Cardiac septum (tissue), 1 donor: Measurements from ENCODE around the gene IFNG-AS1. TPM values are rescaled to one million over a fixed set of nuclear protein-coding genes. Genes with fewer than 3 reads are reported as not detected.

ENCODE experiments used
- DNase-seq: peaks from one replicate; pipeline ENCODE4 v3.0.0-alpha.2; 2020; ENCODE audit warnings: low spot score
- intact Hi-C: fragments of 100-400 bp; cut with DNase I; formaldehyde crosslinking; loops from one replicate; pipeline ENCODE4 v1.14.0; 2022
- long read RNA-seq: library from polyadenylated mRNA; unstranded; transcript quantifications from one replicate; pipeline ENCODE4 v2.0.0, GENCODE V29; 2021
- total RNA-seq: library from RNA; stranded (reverse); fragmentation: NEBNext Ultra II Directional; extraction: Animal tissue kit (Norgen Biotek cat#: 25700); gene quantifications from one replicate; pipeline ENCODE4 v1.2.1, GENCODE V29; 2021
- donor health status: DM: no; HTN: no; CAD: no.

Gene IFNG-AS1
- total RNA-seq: 0.19 TPM
- long read RNA-seq, partial matches to known transcripts: 0 of 1 reads
- long read RNA-seq, other reads (novel, unspliced or antisense): 1 of 1 reads

- DNase-seq: no peak
- intact Hi-C loops: no loop called here
Observed at GRCh38 chr12:67989184-67989920, at the start of gene IFNG-AS1. Gene IFNG-AS1, plus strand, starts transcription at chr12:67989447.

GRCh38 chr12:67939611-67940010 lies 49.6 kb upstream of the IFNG-AS1 start:
- no peak for DNase-seq
- intact Hi-C loops: loop anchor here (5.0 to 10.0 kb wide), 2 partner anchors 507 to 585 kb away; no protein-coding TSS in a partner anchor

- no peak for DNase-seq
- intact Hi-C loops: loop anchor here (5.0 to 10.0 kb wide), 2 partner anchors 509 to 586 kb away; no protein-coding TSS in a partner anchor
Observed at GRCh38 chr12:67940780-67941243, 48.4 kb upstream of the IFNG-AS1 start.

GRCh38 chr12:67942724-67943123 lies 46.5 kb upstream of the IFNG-AS1 start:
- intact Hi-C loops: loop anchor here (2.0 to 10.0 kb wide), 3 partner anchors 292 to 588 kb away; no protein-coding TSS in a partner anchor
- no peak for DNase-seq

GRCh38 chr12:67943141-67943892 lies 45.9 kb upstream of the IFNG-AS1 start:
- intact Hi-C loops: loop anchor here (2.0 to 10.0 kb wide), 3 partner anchors 293 to 589 kb away; no protein-coding TSS in a partner anchor
- DNase-seq: no peak

DNA sequence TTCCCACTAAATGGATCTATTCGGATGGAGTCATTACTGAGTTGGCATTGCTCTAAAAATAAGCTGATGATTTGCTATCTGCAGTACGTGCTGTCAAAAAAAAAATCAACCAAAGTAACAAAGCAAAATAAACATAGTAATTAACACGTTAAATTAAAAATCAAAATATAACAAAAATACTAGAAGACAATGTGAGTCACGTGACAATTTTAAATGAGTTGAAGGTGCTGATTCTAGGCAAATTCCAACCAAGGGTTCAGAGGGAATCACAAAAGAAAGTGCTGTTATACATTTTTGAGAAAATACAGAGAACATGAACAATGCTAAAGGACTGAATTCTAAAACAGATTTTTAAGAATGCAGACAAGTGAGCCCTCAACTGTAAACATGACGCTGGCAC lies 45.2 kb upstream of the IFNG-AS1 start:
- intact Hi-C loops: loop anchor here (5.0 to 10.0 kb wide), 2 partner anchors 512 to 589 kb away; no protein-coding TSS in a partner anchor
- DNase-seq: no peak

DNA sequence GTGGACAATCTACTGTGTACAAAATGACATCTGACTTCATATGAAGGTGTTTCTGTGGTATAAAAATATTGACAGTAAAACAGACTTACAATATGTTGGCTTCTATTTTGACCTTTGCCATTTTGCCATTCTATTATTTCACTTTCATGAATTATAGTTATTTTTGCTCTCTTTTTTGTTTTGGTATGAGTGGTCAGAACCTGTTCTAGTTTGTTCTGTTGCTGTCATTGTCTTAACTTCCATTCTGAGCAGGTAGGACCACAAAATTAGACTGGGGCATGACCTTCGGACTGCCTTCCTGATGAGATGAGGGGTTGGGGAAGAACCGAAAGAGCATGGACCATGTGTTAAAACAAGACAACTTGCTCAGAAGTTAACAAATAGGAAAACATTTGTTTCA lies 36.5 kb upstream of the IFNG-AS1 start:
- no peak for DNase-seq
- intact Hi-C loops: no loop called here

- intact Hi-C loops: no loop called here
- no peak for DNase-seq
Observed at GRCh38 chr12:67957383-67957782, 31.9 kb upstream of the IFNG-AS1 start.

DNA sequence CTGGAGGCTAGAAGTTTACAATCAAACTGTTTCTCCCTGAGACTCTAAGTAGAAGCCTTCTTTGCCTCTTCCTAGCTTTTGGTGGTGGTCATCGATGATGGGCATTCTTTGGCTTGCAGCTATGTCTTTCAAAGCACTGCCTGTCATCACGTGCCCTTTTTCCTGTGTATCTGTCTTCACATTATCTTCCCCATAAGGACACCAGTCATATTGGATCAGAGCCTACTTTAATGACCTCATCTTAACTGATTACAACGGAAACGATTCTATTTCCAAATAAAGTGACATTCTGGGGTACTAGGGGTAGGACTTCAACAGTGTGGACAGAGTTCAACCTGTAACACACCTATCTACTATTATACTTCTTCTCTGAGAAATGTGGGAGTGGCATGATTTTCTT lies 31.1 kb upstream of the IFNG-AS1 start:
- intact Hi-C loops: no loop called here

GRCh38 chr12:67964456-67964855 lies 24.8 kb upstream of the IFNG-AS1 start:
- no peak for DNase-seq
- intact Hi-C loops: no loop called here

More for the DNA sequence above, 31.1 kb upstream of the IFNG-AS1 start:
- DNase-seq: no peak

GRCh38 chr12:67966560-67966959 lies 22.7 kb upstream of the IFNG-AS1 start:
- intact Hi-C loops: no loop called here
- DNase-seq: no peak

DNA sequence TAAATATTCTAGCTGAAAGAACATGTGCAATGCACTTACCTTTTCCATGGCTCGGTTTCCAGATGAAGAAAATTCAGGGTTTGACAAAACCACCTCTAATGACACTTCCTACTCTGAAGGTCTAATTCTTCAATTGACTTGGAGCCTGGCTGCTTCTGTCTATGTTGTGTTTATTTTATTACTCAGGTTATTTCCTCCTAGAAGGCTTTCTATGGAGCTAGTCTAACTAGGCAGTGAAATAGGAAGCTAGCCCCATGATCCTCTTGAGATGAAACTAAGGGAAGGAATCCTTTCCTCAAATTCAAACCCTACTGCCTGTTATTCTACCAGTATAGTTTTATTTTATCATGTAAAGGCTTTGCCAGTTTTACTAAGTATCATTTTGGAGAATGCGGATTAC lies 20.9 kb upstream of the IFNG-AS1 start:
- DNase-seq: no peak
- intact Hi-C loops: no loop called here

- no peak for DNase-seq
- intact Hi-C loops: no loop called here
Observed at GRCh38 chr12:67968725-67969124, 20.5 kb upstream of the IFNG-AS1 start.

DNA sequence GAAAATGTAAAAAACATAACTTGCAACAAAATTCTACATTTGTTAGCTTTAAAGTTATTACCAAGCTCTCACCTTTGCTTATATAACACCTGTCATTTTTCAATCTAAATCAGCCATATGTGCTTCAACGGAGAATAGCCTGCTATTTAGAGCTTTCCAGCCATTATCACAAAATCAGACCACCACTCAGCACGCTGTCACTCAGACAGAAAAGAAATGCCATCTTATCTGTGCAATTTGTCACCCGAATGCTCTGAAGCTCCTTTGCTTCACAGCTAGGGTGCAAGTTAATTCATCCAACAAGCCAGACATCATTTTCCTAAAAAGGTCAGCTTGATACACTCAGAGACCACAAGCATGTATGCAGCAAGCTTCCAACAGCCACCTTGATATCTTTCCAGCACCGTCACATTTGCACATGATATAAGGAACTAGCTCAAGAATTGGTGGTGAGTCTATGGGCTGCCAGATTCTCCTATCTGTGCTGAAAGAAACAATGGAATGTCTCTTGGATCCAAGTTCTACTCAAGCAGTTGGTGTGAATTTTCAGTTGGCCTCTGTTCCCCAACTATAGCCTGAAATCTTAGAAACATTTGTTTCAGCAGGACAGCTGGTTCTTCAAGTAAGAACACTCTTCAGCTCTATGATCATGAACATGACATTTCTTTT lies 20.0 kb upstream of the IFNG-AS1 start:
- no peak for DNase-seq
- intact Hi-C loops: no loop called here

- DNase-seq: no peak
- intact Hi-C loops: no loop called here
Observed at GRCh38 chr12:67977668-67978067, 11.6 kb upstream of the IFNG-AS1 start.

- DNase-seq: no peak
- intact Hi-C loops: no loop called here
Observed at GRCh38 chr12:67980391-67980790, 8.9 kb upstream of the IFNG-AS1 start.

GRCh38 chr12:67981287-67982162 lies 7.7 kb upstream of the IFNG-AS1 start:
- DNase-seq: no peak
- intact Hi-C loops: no loop called here

GRCh38 chr12:67982164-67982563 lies 7.1 kb upstream of the IFNG-AS1 start:
- DNase-seq: no peak
- intact Hi-C loops: no loop called here

- intact Hi-C loops: no loop called here
- no peak for DNase-seq
Observed at GRCh38 chr12:67986632-67987031, 2.6 kb upstream of the IFNG-AS1 start.
